HG03280 (cell line): ENCODE results near the gene CADPS.

Source experiments
- ATAC-seq: cut with Tn5 transposase; IDR thresholded peaks from one replicate; pipeline ENCODE4 v1.9.1; 2021; ENCODE audit warnings: mild to moderate bottlenecking, moderate library complexity; ENCODE audit not compliant: unreplicated experiment

The CADPS gene

GRCh38 chr3:62529230-62529629 lies 346.0 kb downstream of the CADPS start:
- ATAC-seq, result no peak

GRCh38 chr3:62527474-62527873 lies 347.7 kb downstream of the CADPS start:
- no peak for ATAC-seq

GRCh38 chr3:62525281-62525680 lies 349.9 kb downstream of the CADPS start:
- no peak for ATAC-seq

- ATAC-seq, result no peak
Measured at GRCh38 chr3:62523672-62524071, 351.5 kb downstream of the CADPS start.

- ATAC-seq, result no peak
Measured at GRCh38 chr3:62521464-62522105, 353.6 kb downstream of the CADPS start.

GRCh38 chr3:62503516-62503915 lies 371.7 kb downstream of the CADPS start:
- no peak for ATAC-seq

GRCh38 chr3:62502315-62503300 lies 372.6 kb downstream of the CADPS start:
- ATAC-seq, result no peak

GRCh38 chr3:62501289-62501668 lies 373.9 kb downstream of the CADPS start:
- ATAC-seq, result no peak

GRCh38 chr3:62500556-62501288 lies 374.5 kb downstream of the CADPS start:
- no peak for ATAC-seq

- no peak for ATAC-seq
Measured at GRCh38 chr3:62497156-62497555, 378.1 kb downstream of the CADPS start.

- no peak for ATAC-seq
Measured at GRCh38 chr3:62496503-62496902, 378.7 kb downstream of the CADPS start.

- ATAC-seq, result no peak
Measured at GRCh38 chr3:62493109-62493801, 382.0 kb downstream of the CADPS start.

GRCh38 chr3:62482961-62483360 lies 392.3 kb downstream of the CADPS start:
- ATAC-seq, result no peak

- ATAC-seq, result no peak
Measured at GRCh38 chr3:62481962-62482361, 393.3 kb downstream of the CADPS start.

GRCh38 chr3:62480056-62480455 lies 395.2 kb downstream of the CADPS start:
- ATAC-seq, result no peak

- ATAC-seq, result no peak
Measured at GRCh38 chr3:62479326-62479725, 395.9 kb downstream of the CADPS start.

- no peak for ATAC-seq
Measured at GRCh38 chr3:62475306-62475705, 399.9 kb downstream of the CADPS start.

GRCh38 chr3:62467966-62468722 lies 407.1 kb downstream of the CADPS start:
- no peak for ATAC-seq

GRCh38 chr3:62462788-62463187 lies 412.4 kb downstream of the CADPS start:
- no peak for ATAC-seq

GRCh38 chr3:62462104-62462762 lies 413.0 kb downstream of the CADPS start:
- ATAC-seq, result no peak
